GM21367 (cell line): ENCODE measurements around the gene KDM6A.
"Not testable (repeated sequence)": the region's sequence is repeated elsewhere in the genome, so short reads cannot be mapped to it uniquely, and the experiment has no call there.

Experiments used
- ATAC-seq: cut with Tn5 transposase; IDR thresholded peaks from one replicate; pipeline ENCODE4 v1.9.1; 2021; ENCODE audit not compliant: unreplicated experiment

KDM6A gene

GRCh38 chrX:45068569-45068968 lies 195.6 kb downstream of the KDM6A start:
- ATAC-seq = no peak

GRCh38 chrX:45070116-45071007 lies 197.4 kb downstream of the KDM6A start:
- ATAC-seq = no peak

GRCh38 chrX:45073011-45073410 lies 200.0 kb downstream of the KDM6A start:
- ATAC-seq = not testable (repeated sequence)

- no peak for ATAC-seq
Observed at GRCh38 chrX:45077748-45078424, 204.9 kb downstream of the KDM6A start.

GRCh38 chrX:45083314-45083713 lies 210.3 kb downstream of the KDM6A start:
- no peak for ATAC-seq

- no peak for ATAC-seq
Observed at GRCh38 chrX:45110494-45110893, 237.5 kb downstream of the KDM6A start.

GRCh38 chrX:45126158-45126557 lies 253.2 kb downstream of the KDM6A start:
- no peak for ATAC-seq

GRCh38 chrX:45128896-45129454 lies 256.0 kb downstream of the KDM6A start:
- no peak for ATAC-seq

GRCh38 chrX:45133465-45133864 lies 260.5 kb downstream of the KDM6A start:
- ATAC-seq = no peak

- no peak for ATAC-seq
Observed at GRCh38 chrX:45134315-45134731, 261.3 kb downstream of the KDM6A start.

GRCh38 chrX:45134775-45135174 lies 261.8 kb downstream of the KDM6A start:
- no peak for ATAC-seq

GRCh38 chrX:45135391-45136075 lies 262.5 kb downstream of the KDM6A start:
- not testable (repeated sequence) for ATAC-seq

GRCh38 chrX:45137531-45137930 lies 264.5 kb downstream of the KDM6A start:
- no peak for ATAC-seq

- ATAC-seq = no peak
Observed at GRCh38 chrX:45138525-45138924, 265.5 kb downstream of the KDM6A start.

GRCh38 chrX:45140812-45141211 lies 267.8 kb downstream of the KDM6A start:
- no peak for ATAC-seq

GRCh38 chrX:45142185-45142584 lies 269.2 kb downstream of the KDM6A start:
- ATAC-seq = no peak

GRCh38 chrX:45143455-45143854 lies 270.5 kb downstream of the KDM6A start:
- no peak for ATAC-seq

- ATAC-seq = no peak
Observed at GRCh38 chrX:45145492-45146215, 272.7 kb downstream of the KDM6A start.

GRCh38 chrX:45150821-45151220 lies 277.8 kb downstream of the KDM6A start:
- no peak for ATAC-seq

- no peak for ATAC-seq
Observed at GRCh38 chrX:45154033-45154360, 281.0 kb downstream of the KDM6A start.

- ATAC-seq = no peak
Observed at GRCh38 chrX:45154462-45154861, 281.5 kb downstream of the KDM6A start.
